IMR-90 (cell line): ENCODE results near the gene KRABD2.

Source experiments
- ATAC-seq: fragments of 200-7000 bp; cut with Tn5 transposase; 2 replicates; pipeline ENCODE4 v1.9.1; 2020; ENCODE audit warnings: low read depth, mild to moderate bottlenecking, moderate library complexity
- BruUV-seq: library from RNA; stranded (reverse); fragments of 400-500 nt; replicated peaks from 2 replicates; lab custom pipeline; 2021; lab: Mats Ljungman, UMichigan
- CTCF ChIA-PET: fragments of 300-600 bp; formaldehyde crosslinking; extraction: SDS; loops from one replicate; lab custom pipeline; 2021; ENCODE audit warnings: antibody characterized with exemption; lab: Yijun Ruan, JAX
- POLR2A ChIA-PET: fragments of 300-600 bp; sonication (Branson Sonifier 250); formaldehyde crosslinking; loops from one replicate; lab custom pipeline; 2022; ENCODE audit warnings: antibody characterized with exemption; ENCODE audit not compliant: unreplicated experiment; lab: Charles Lee
- DNase-seq: peaks from one replicate; pipeline ENCODE4 v3.0.0; 2013
- H2AFZ ChIP-seq: replicated peaks from 2 replicates; pipeline ENCODE3; 2013; ENCODE audit warnings: low read length, mild to moderate bottlenecking; ENCODE audit not compliant: poor library complexity
- H2AK5ac ChIP-seq: 2 replicates; pipeline ENCODE4 v1.6.1; 2013; ENCODE audit warnings: low read depth, low read length, inconsistent platforms
- H2AK9ac ChIP-seq: replicated peaks from 2 replicates; pipeline ENCODE3; 2013; ENCODE audit warnings: mild to moderate bottlenecking, low read depth, low read length, moderate library complexity; ENCODE audit not compliant: poor library complexity
- H2BK120ac ChIP-seq: 2 replicates; pipeline ENCODE4 v1.6.1; 2013; ENCODE audit warnings: low read depth, low read length, inconsistent platforms
- H2BK15ac ChIP-seq: 3 replicates; pipeline ENCODE4 v1.6.1; 2013; ENCODE audit warnings: low read depth, low read length, inconsistent platforms
- H2BK20ac ChIP-seq: 2 replicates; pipeline ENCODE4 v1.6.1; 2013; ENCODE audit warnings: low read depth, mild to moderate bottlenecking, inconsistent platforms, low read length, moderate library complexity
- H2BK5ac ChIP-seq: 2 replicates; pipeline ENCODE4 v1.6.1; 2013; ENCODE audit warnings: mild to moderate bottlenecking, low read depth, low read length, inconsistent platforms; ENCODE audit not compliant: poor library complexity, severe bottlenecking
- H3K14ac ChIP-seq: replicated peaks from 2 replicates; pipeline ENCODE4 v1.6.1; 2013; ENCODE audit warnings: low read depth, low read length, inconsistent platforms
- H3K18ac ChIP-seq: 2 replicates; pipeline ENCODE4 v1.6.1; 2013; ENCODE audit warnings: low read depth, low read length, control low read depth
- H3K23ac ChIP-seq: 2 replicates; pipeline ENCODE4 v1.6.1; 2013; ENCODE audit warnings: low read depth, low read length, inconsistent platforms
- H3K27ac ChIP-seq: 2 replicates; pipeline ENCODE4 v1.5.1; 2013; ENCODE audit warnings: mild to moderate bottlenecking, control low read depth, low read length; ENCODE audit not compliant: insufficient read depth
- H3K27me3 ChIP-seq: 2 replicates; pipeline ENCODE4 v1.6.1; 2013; ENCODE audit warnings: low read length; ENCODE audit not compliant: control insufficient read depth, insufficient read depth
- H3K36me3 ChIP-seq: 2 replicates; pipeline ENCODE4 v1.6.1; 2013; ENCODE audit warnings: low read length, mixed read lengths; ENCODE audit not compliant: control insufficient read depth, insufficient read depth
- H3K4ac ChIP-seq: 2 replicates; pipeline ENCODE4 v1.6.1; 2013; ENCODE audit warnings: low read depth, low read length, inconsistent platforms
- H3K4me1 ChIP-seq: 2 replicates; pipeline ENCODE4 v1.6.1; 2013; ENCODE audit warnings: low read length, mixed read lengths; ENCODE audit not compliant: control insufficient read depth, insufficient read depth
- H3K4me2 ChIP-seq: 2 replicates; pipeline ENCODE4 v1.6.1; 2013; ENCODE audit warnings: low read depth, mild to moderate bottlenecking, control low read depth, low read length, moderate library complexity
- H3K4me3 ChIP-seq: 2 replicates; pipeline ENCODE4 v1.5.1; 2013; ENCODE audit warnings: low read depth, mild to moderate bottlenecking, control low read depth, low read length, moderate library complexity; ENCODE audit not compliant: insufficient read depth
- H3K56ac ChIP-seq: 2 replicates; pipeline ENCODE4 v1.6.1; 2013; ENCODE audit warnings: low read length, inconsistent platforms; ENCODE audit not compliant: insufficient read depth; ENCODE audit errors: extremely low read depth
- H3K79me1 ChIP-seq, 2 experiments: 2 replicates each; pipeline ENCODE4 v1.6.1; 2013; ENCODE audit warnings: low read length in 2 of 2, inconsistent platforms in 1 of 2, low read depth in 1 of 2
- H3K9ac ChIP-seq: 2 replicates; pipeline ENCODE4 v1.6.1; 2013; ENCODE audit warnings: low read depth, low read length, control low read depth
- H3K9me1 ChIP-seq: 2 replicates; pipeline ENCODE4 v1.6.1; 2013; ENCODE audit warnings: low read length, inconsistent platforms; ENCODE audit not compliant: insufficient read depth
- H3K9me3 ChIP-seq: 2 replicates; pipeline ENCODE4 v1.6.1; 2013; ENCODE audit warnings: low read length; ENCODE audit not compliant: control insufficient read depth, insufficient read depth
- H4K20me1 ChIP-seq: 2 replicates; pipeline ENCODE4 v1.6.1; 2013; ENCODE audit warnings: low read length, inconsistent platforms; ENCODE audit not compliant: insufficient read depth
- H4K5ac ChIP-seq: 2 replicates; pipeline ENCODE4 v1.6.1; 2013; ENCODE audit warnings: mild to moderate bottlenecking, low read depth, low read length, control low read depth
- H4K8ac ChIP-seq, 2 experiments: 2 replicates each; pipeline ENCODE4 v1.6.1; 2013; ENCODE audit warnings: low read depth in 2 of 2, low read length in 2 of 2, control low read depth in 1 of 2, inconsistent platforms in 1 of 2
- H4K91ac ChIP-seq: 2 replicates; pipeline ENCODE4 v1.6.1; 2013; ENCODE audit warnings: low read depth, low read length, inconsistent platforms; ENCODE audit not compliant: insufficient read depth
- BHLHE40 ChIP-seq: fragments of 150-350 bp; IDR thresholded peaks from 2 replicates; pipeline ENCODE4 v1.6.1; 2016; ENCODE audit warnings: mild to moderate bottlenecking, low read depth, low read length
- CEBPB ChIP-seq: IDR thresholded peaks from 2 replicates; pipeline ENCODE4 v1.6.1; 2012; ENCODE audit warnings: low read depth, low read length, improper control_type of control experiment
- CHD1 ChIP-seq: IDR thresholded peaks from 2 replicates; pipeline ENCODE4 v1.6.1; 2012; ENCODE audit warnings: low read depth, low read length, improper control_type of control experiment
- FOS ChIP-seq: fragments of 150-350 bp; IDR thresholded peaks from 2 replicates; pipeline ENCODE4 v1.6.1; 2016; ENCODE audit warnings: low read depth, low read length
- MAFK ChIP-seq: IDR thresholded peaks from 2 replicates; pipeline ENCODE4 v1.6.1; 2012; ENCODE audit warnings: low read depth, low read length, improper control_type of control experiment
- MAZ ChIP-seq: IDR thresholded peaks from 2 replicates; pipeline ENCODE4 v1.6.1; 2012; ENCODE audit warnings: low read depth, mild to moderate bottlenecking, low read length, improper control_type of control experiment, moderate library complexity, borderline replicate concordance
- MXI1 ChIP-seq: IDR thresholded peaks from 2 replicates; pipeline ENCODE4 v1.6.1; 2012; ENCODE audit warnings: low read depth, mild to moderate bottlenecking, low read length, moderate library complexity, borderline replicate concordance
- NFE2L2 ChIP-seq: fragments of 150-350 bp; IDR thresholded peaks from 2 replicates; pipeline ENCODE4 v1.6.1; 2016; ENCODE audit warnings: low read depth, mild to moderate bottlenecking, low read length
- POLR2A ChIP-seq: IDR thresholded peaks from 2 replicates; pipeline ENCODE4 v1.6.1; 2012; ENCODE audit warnings: mild to moderate bottlenecking, low read depth, low read length
- RAD21 ChIP-seq: IDR thresholded peaks from 2 replicates; pipeline ENCODE4 v1.6.1; 2012; ENCODE audit warnings: low read length, improper control_type of control experiment
- RCOR1 ChIP-seq: IDR thresholded peaks from 2 replicates; pipeline ENCODE4 v1.6.1; 2012; ENCODE audit warnings: mild to moderate bottlenecking, low read length, improper control_type of control experiment; ENCODE audit not compliant: insufficient replicate concordance
- RFX5 ChIP-seq: IDR thresholded peaks from 2 replicates; pipeline ENCODE4 v1.8.0; 2012; ENCODE audit warnings: low read depth, mild to moderate bottlenecking, low read length, moderate library complexity
- SMC3 ChIP-seq: fragments of 150-350 bp; IDR thresholded peaks from 2 replicates; pipeline ENCODE4 v1.6.1; 2016; ENCODE audit warnings: low read depth, mild to moderate bottlenecking, antibody characterized with exemption, low read length, moderate library complexity
- USF2 ChIP-seq: fragments of 150-350 bp; IDR thresholded peaks from 2 replicates; pipeline ENCODE4 v1.6.1; 2017; ENCODE audit warnings: mild to moderate bottlenecking, antibody characterized with exemption, low read length, low read depth
- WGBS, 2 experiments: methylation state at CpG; one replicate each; pipeline versions ENCODE4 v1.1.5 to v1.1.7; 2013; ENCODE audit warnings: missing lambda C conversion rate in 2 of 2; ENCODE audit not compliant: insufficient read length in 1 of 2; ENCODE audit errors: extremely low coverage in 2 of 2; 5-methylcytosine and 5-hydroxymethylcytosine counted together
- dilution Hi-C: fragments of 300-500 bp; cut with HindIII; formaldehyde crosslinking; loops from one replicate; pipeline ENCODE4 v1.14.3; 2018; ENCODE audit warnings: low sequenced_read_pairs; ENCODE audit not compliant: unreplicated experiment
- in situ Hi-C: fragments of 300-500 bp; cut with MboI; formaldehyde crosslinking; loops from 3 replicates; pipeline ENCODE4 v1.14.3; 2019; ENCODE audit warnings: low sequenced_read_pairs, inconsistent platforms, mixed read lengths
- intact Hi-C: fragments of 100-400 bp; cut with micrococcal nuclease; formaldehyde crosslinking; loops from 2 replicates; pipeline ENCODE4 v1.10.0; 2022
- TF ChIP-seq, protein P1 (sequence below): conservative IDR thresholded peaks from 2 replicates; pipeline ENCODE4 v1.5.1; 2012; ENCODE audit warnings: mild to moderate bottlenecking, low read depth, low read length, improper control_type of control experiment

KRABD2 gene

GRCh38 chr17:8419305-8419704 is 42.8 kb upstream of the KRABD2 start (continued):
- TF ChIP-seq RFX5, result no peak
- no peak for TF ChIP-seq MAZ
- no peak for TF ChIP-seq RAD21
- TF ChIP-seq POLR2A, result no peak
- no peak for TF ChIP-seq CEBPB

DNA sequence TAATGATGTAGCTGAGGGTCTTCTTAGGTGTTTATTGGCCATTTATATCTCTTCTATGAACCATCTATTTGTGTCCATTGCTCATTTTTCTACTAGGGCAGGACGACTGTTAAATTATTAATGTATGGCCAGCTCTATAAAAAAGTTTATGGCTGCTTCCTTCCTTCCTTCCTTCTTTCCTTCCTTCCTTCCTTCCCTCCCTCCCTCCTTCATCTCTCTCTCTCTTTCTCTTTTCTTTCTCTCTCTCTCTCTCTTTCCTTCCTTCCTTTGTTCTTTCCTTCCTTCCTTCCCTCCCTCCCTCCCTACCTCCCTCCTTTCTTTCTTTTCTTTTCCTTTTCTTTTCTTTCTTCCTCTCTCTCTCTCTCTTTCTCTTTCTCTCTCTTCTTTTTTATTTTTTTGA is 42.0 kb upstream of the KRABD2 start:
- BruUV-seq, result no TSS peak
- Histone ChIP-seq H3K79me1 (no peaks in the 10 kb centered on the region), H3K23ac (no peak overlapping the region), H3K14ac (no peak overlapping the region), H4K20me1 (no peaks in the 10 kb centered on the region), H2AFZ (no peak overlapping the region), H4K91ac (no peak overlapping the region), H3K27me3 (peaks cover 13% of the 10 kb centered on the region), H2AK5ac (no peak overlapping the region), H3K27ac (no peak overlapping the region), H3K4ac (no peak overlapping the region), H3K4me3 (no peak overlapping the region), H3K9ac (no peak overlapping the region), H2AK9ac (no peak overlapping the region), H4K8ac (no peak overlapping the region), H2BK15ac (no peak overlapping the region), H3K36me3 (no peaks in the 10 kb centered on the region), H3K4me1 (peaks cover 2% of the 10 kb centered on the region; the same call in 1 of the 2 replicates), H2BK5ac (no peak overlapping the region), H3K4me2 (no peak overlapping the region), H3K56ac (no peak overlapping the region), H2BK120ac (no peak overlapping the region), H3K9me3 (0 out of 2 replicates have a peak, but pooled peaks cover 2% of the 10 kb centered on the region), H2BK20ac (no peak overlapping the region), H3K9me1 (peaks cover 3% of the 10 kb centered on the region; the same call in 1 of the 2 replicates), H4K5ac (no peak overlapping the region), H3K18ac (no peak overlapping the region)
- ATAC-seq (no peak), DNase-seq (no peak)
- intact Hi-C loops, result no loop called here
- dilution Hi-C loops, result no loop called here
- ChIA-PET POLR2A (no interaction called here), CTCF (interaction anchor here (1.1 kb wide), 1 partner anchor 9 kb away, joined by 4 read pairs; no protein-coding TSS in a partner anchor)
- no CpG with 5 or more reads among the region's 1 CpG for WGBS, 2 experiments
- in situ Hi-C loops, result loop anchor here (10.0 kb wide), 2 partner anchors 336 to 366 kb away; partner anchors contain the start of gene SPDYE4
- TF ChIP-seq NFE2L2 (no peak), RCOR1 (no peak), RFX5 (no peak), MAZ (no peak), MXI1 (no peak), FOS (no peak), USF2 (no peak), CHD1 (no peak), SMC3 (no peak), RAD21 (no peak), POLR2A (no peak), MAFK (no peak), CEBPB (no peak), BHLHE40 (no peak)
- TF ChIP-seq, protein P1, sequence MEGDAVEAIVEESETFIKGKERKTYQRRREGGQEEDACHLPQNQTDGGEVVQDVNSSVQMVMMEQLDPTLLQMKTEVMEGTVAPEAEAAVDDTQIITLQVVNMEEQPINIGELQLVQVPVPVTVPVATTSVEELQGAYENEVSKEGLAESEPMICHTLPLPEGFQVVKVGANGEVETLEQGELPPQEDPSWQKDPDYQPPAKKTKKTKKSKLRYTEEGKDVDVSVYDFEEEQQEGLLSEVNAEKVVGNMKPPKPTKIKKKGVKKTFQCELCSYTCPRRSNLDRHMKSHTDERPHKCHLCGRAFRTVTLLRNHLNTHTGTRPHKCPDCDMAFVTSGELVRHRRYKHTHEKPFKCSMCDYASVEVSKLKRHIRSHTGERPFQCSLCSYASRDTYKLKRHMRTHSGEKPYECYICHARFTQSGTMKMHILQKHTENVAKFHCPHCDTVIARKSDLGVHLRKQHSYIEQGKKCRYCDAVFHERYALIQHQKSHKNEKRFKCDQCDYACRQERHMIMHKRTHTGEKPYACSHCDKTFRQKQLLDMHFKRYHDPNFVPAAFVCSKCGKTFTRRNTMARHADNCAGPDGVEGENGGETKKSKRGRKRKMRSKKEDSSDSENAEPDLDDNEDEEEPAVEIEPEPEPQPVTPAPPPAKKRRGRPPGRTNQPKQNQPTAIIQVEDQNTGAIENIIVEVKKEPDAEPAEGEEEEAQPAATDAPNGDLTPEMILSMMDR, result no peak
